Astrocyte (in vitro differentiated cells and primary cell): ENCODE data around the gene MEAK7. TPM values are rescaled to one million over a fixed set of nuclear protein-coding genes. Genes with fewer than 3 reads are reported as not detected.

Experiments used
- DNase-seq: peaks from one replicate; pipeline ENCODE4 v3.0.0-alpha.2; 2010; ENCODE audit warnings: low read depth
- FAIRE-seq: peaks from 2 replicates; lab custom pipeline; 2011; peaks lifted over from hg19 to GRCh38; lab: Jason Lieb, UNC
- H2AFZ ChIP-seq: 2 replicates; pipeline ENCODE4 v1.6.0; 2012; ENCODE audit warnings: low read depth, low read length, inconsistent platforms
- H3K27ac ChIP-seq: 2 replicates; pipeline ENCODE4 v1.5.1; 2011; ENCODE audit warnings: low read depth, low read length, inconsistent platforms
- H3K27me3 ChIP-seq: 2 replicates; pipeline ENCODE4 v1.6.0; 2011; ENCODE audit warnings: low read length, inconsistent platforms; ENCODE audit not compliant: insufficient read depth
- H3K36me3 ChIP-seq: 2 replicates; pipeline ENCODE4 v1.5.1; 2011; ENCODE audit warnings: low read length, inconsistent platforms; ENCODE audit not compliant: insufficient read depth
- H3K4me1 ChIP-seq: 2 replicates; pipeline ENCODE4 v1.5.1; 2011; ENCODE audit warnings: low read length, inconsistent platforms; ENCODE audit not compliant: insufficient read depth
- H3K4me2 ChIP-seq: 2 replicates; pipeline ENCODE4 v1.6.0; 2012; ENCODE audit warnings: low read length, inconsistent platforms
- H3K4me3 ChIP-seq: 2 replicates; pipeline ENCODE4 v1.5.1; 2011; ENCODE audit warnings: low read depth, mild to moderate bottlenecking, low read length, inconsistent platforms; ENCODE audit not compliant: insufficient read depth
- H3K79me2 ChIP-seq: 2 replicates; pipeline ENCODE4 v1.6.0; 2012; ENCODE audit warnings: mild to moderate bottlenecking, low read length, inconsistent platforms; ENCODE audit not compliant: insufficient read depth
- H3K9ac ChIP-seq: 2 replicates; pipeline ENCODE4 v1.6.0; 2012; ENCODE audit warnings: mild to moderate bottlenecking, low read length, inconsistent platforms
- H3K9me3 ChIP-seq: 2 replicates; pipeline ENCODE4 v1.5.1; 2012; ENCODE audit warnings: low read depth, mild to moderate bottlenecking, low read length, inconsistent platforms; ENCODE audit not compliant: insufficient read depth
- H4K20me1 ChIP-seq: 2 replicates; pipeline ENCODE4 v1.6.0; 2012; ENCODE audit warnings: low read length, inconsistent platforms; ENCODE audit not compliant: insufficient read depth
- H3K27ac Mint-ChIP-seq: one replicate; pipeline ENCODE4 v1.8.0; 2021; ENCODE audit warnings: mild to moderate bottlenecking, mixed read lengths; ENCODE audit not compliant: unreplicated experiment
- H3K27me3 Mint-ChIP-seq: one replicate; pipeline ENCODE4 v1.8.0; 2021; ENCODE audit warnings: low read depth, mixed read lengths; ENCODE audit not compliant: unreplicated experiment
- H3K36me3 Mint-ChIP-seq: one replicate; pipeline ENCODE4 v1.8.0; 2021; ENCODE audit warnings: low read depth, mixed read lengths; ENCODE audit not compliant: unreplicated experiment
- H3K4me1 Mint-ChIP-seq: one replicate; pipeline ENCODE4 v1.8.0; 2021; ENCODE audit warnings: low read depth, mixed read lengths; ENCODE audit not compliant: unreplicated experiment
- H3K4me3 Mint-ChIP-seq: one replicate; pipeline ENCODE4 v1.8.0; 2021; ENCODE audit warnings: mild to moderate bottlenecking, moderate library complexity, mixed read lengths; ENCODE audit not compliant: unreplicated experiment
- H3K9me3 Mint-ChIP-seq: one replicate; pipeline ENCODE4 v1.8.0; 2021; ENCODE audit warnings: mild to moderate bottlenecking, mixed read lengths; ENCODE audit not compliant: unreplicated experiment
- EZH2 ChIP-seq: IDR thresholded peaks from 2 replicates; pipeline ENCODE4 v1.6.1; 2012; ENCODE audit warnings: mild to moderate bottlenecking, low read length, inconsistent platforms; ENCODE audit not compliant: insufficient read depth
- total RNA-seq: library from RNA; stranded (reverse); gene quantifications from 2 replicates; pipeline ENCODE4 v1.2.1, GENCODE V29; 2021
- TF ChIP-seq, protein P1 (sequence below): IDR thresholded peaks from 2 replicates; pipeline ENCODE4 v1.5.1; 2011; ENCODE audit warnings: low read depth, mild to moderate bottlenecking, inconsistent platforms, low read length, moderate library complexity; ENCODE audit not compliant: insufficient read depth

Gene MEAK7
- total RNA-seq, 1 donor from 2014 or later = 41.3 TPM

DNA sequence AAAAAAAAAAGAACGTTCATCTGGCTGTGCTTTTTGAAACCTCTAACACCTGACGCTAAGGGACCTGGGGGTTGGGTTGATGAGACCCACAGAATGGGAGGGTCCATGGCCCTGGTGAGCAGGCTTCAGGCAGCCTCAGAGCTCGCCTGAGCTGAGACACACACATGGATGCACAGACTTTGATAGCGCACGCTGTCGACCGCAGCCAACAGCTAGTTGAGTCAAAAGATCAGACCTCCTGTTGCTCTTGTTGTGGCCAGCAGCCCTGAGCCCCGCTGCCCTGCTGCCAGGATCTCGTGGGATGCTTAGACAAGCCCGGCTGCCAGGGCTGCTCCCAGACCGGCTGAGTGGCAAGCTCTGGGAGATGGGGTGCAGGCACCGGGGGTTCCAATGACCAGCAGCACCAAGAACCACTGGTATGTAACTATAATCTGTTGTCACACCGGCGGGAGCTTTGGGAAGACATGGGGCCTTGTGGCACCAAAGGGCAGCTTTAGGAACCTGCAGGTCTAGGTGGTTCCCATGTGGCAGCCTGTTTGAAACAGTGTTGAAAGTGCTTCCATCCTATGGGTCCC, 20.0 kb upstream of the MEAK7 start:
- H3K36me3 Mint-ChIP-seq = peaks cover 4% of the 10 kb centered on the region
- H3K27me3 Mint-ChIP-seq = peaks cover 5% of the 10 kb centered on the region
- H3K4me2 ChIP-seq = no peak overlapping the region
- TF ChIP-seq, protein P1, sequence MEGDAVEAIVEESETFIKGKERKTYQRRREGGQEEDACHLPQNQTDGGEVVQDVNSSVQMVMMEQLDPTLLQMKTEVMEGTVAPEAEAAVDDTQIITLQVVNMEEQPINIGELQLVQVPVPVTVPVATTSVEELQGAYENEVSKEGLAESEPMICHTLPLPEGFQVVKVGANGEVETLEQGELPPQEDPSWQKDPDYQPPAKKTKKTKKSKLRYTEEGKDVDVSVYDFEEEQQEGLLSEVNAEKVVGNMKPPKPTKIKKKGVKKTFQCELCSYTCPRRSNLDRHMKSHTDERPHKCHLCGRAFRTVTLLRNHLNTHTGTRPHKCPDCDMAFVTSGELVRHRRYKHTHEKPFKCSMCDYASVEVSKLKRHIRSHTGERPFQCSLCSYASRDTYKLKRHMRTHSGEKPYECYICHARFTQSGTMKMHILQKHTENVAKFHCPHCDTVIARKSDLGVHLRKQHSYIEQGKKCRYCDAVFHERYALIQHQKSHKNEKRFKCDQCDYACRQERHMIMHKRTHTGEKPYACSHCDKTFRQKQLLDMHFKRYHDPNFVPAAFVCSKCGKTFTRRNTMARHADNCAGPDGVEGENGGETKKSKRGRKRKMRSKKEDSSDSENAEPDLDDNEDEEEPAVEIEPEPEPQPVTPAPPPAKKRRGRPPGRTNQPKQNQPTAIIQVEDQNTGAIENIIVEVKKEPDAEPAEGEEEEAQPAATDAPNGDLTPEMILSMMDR = no peak
- no peak for TF ChIP-seq EZH2
- H2AFZ ChIP-seq = no peak overlapping the region
- no peaks in the 10 kb centered on the region for H3K36me3 ChIP-seq
- peaks cover 13% of the 10 kb centered on the region for H3K9me3 Mint-ChIP-seq
- no peaks in the 10 kb centered on the region for H3K79me2 ChIP-seq
- no peak for DNase-seq
- H4K20me1 ChIP-seq = no peaks in the 10 kb centered on the region
- H3K4me3 Mint-ChIP-seq = no peak overlapping the region
- no peak overlapping the region for H3K4me3 ChIP-seq
- H3K4me1 Mint-ChIP-seq = no peaks in the 10 kb centered on the region
- FAIRE-seq = no peak
- H3K4me1 ChIP-seq = peaks cover 17% of the 10 kb centered on the region
- no peaks in the 10 kb centered on the region for H3K27me3 ChIP-seq
- no peak overlapping the region for H3K9ac ChIP-seq
- H3K27ac Mint-ChIP-seq = no peak overlapping the region
- H3K27ac ChIP-seq = no peak overlapping the region
- H3K9me3 ChIP-seq = peaks cover 2% of the 10 kb centered on the region

DNA sequence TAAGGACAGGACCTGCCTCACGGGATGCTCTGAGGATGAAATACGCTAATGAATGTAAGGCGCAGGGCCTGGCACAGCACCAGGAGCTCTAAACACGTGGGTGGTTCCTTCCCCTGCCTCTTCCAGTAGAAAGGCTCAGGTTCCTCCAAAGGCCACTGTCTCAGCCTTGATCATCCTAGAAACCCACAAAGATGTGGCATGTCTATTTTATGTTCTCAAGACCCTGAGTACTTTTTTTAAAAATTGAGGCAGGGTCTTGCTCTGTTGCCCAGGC, 17.0 kb upstream of the MEAK7 start:
- Histone ChIP-seq H3K4me1 (peaks cover 7% of the 10 kb centered on the region), H3K4me2 (no peak overlapping the region), H4K20me1 (no peaks in the 10 kb centered on the region), H3K27ac (no peak overlapping the region), H3K79me2 (no peaks in the 10 kb centered on the region), H2AFZ (no peak overlapping the region), H3K9ac (no peak overlapping the region), H3K9me3 (no peaks in the 10 kb centered on the region), H3K4me3 (no peak overlapping the region), H3K27me3 (no peaks in the 10 kb centered on the region), H3K36me3 (no peaks in the 10 kb centered on the region)
- Mint-ChIP-seq H3K4me3 (no peak overlapping the region), H3K27ac (no peak overlapping the region), H3K27me3 (peaks cover 2% of the 10 kb centered on the region), H3K36me3 (no peaks in the 10 kb centered on the region), H3K9me3 (peaks cover 4% of the 10 kb centered on the region), H3K4me1 (peaks cover 8% of the 10 kb centered on the region)
- DNase-seq = no peak
- TF ChIP-seq EZH2 = no peak
- TF ChIP-seq, protein P1 = no peak
- FAIRE-seq = no peak

DNA sequence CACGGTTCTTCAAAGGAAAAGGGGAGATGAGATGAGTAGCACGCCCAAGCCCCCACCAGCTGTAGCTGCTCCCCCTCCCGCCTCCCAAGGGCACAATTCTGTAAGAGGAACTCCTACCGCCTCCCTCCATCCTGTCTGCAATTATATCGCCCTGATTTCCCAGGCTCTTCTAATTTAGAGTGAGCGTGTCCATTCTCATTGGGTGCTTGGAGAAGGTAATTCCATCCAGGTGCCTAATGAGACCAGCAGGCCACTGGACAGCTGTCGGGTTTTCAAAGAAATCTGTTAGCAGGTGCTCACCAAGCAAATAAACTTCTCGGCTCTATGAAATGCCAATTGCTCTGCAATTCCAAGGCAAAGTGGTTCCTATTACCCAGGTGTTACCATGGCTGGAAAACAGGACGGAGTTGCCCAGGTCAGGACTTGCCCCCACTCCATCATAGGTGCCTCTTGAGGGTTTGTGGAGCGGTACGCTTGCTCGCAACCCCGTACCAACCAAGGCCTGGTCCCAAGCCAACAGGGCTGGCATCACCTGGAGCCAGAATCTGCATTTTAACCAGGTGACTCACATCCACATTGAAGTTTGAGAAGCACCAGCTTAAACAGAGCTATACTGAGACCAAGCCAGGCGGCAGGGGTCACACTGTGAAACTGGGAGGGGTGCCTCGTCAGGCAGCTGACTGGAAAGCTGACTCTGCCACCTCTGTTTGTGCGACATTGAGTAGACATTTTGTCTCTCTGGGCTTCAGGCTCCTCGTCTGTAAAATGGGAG, 16.5 kb upstream of the MEAK7 start:
- no peak overlapping the region for H3K4me3 Mint-ChIP-seq
- H4K20me1 ChIP-seq = no peaks in the 10 kb centered on the region
- H3K36me3 Mint-ChIP-seq = no peaks in the 10 kb centered on the region
- H3K4me1 Mint-ChIP-seq = peaks cover 8% of the 10 kb centered on the region
- DNase-seq (no peak), FAIRE-seq (no peak)
- H3K27ac ChIP-seq = no peak overlapping the region
- no peaks in the 10 kb centered on the region for H3K27me3 ChIP-seq
- no peak overlapping the region for H3K4me2 ChIP-seq
- no peak overlapping the region for H3K9ac ChIP-seq
- no peak overlapping the region for H3K27ac Mint-ChIP-seq
- H3K9me3 ChIP-seq = no peaks in the 10 kb centered on the region
- peaks cover 6% of the 10 kb centered on the region for H3K4me1 ChIP-seq
- TF ChIP-seq EZH2 = no peak
- TF ChIP-seq, protein P1 = no peak
- no peaks in the 10 kb centered on the region for H3K79me2 ChIP-seq
- no peak overlapping the region for H3K4me3 ChIP-seq
- peaks cover 2% of the 10 kb centered on the region for H3K27me3 Mint-ChIP-seq
- H2AFZ ChIP-seq = no peak overlapping the region
- H3K9me3 Mint-ChIP-seq = peaks cover 4% of the 10 kb centered on the region
- H3K36me3 ChIP-seq = no peaks in the 10 kb centered on the region
